H4 (cell line): ENCODE data around the gene TNIP2. TPM values are rescaled to one million over a fixed set of nuclear protein-coding genes. Genes with fewer than 3 reads are reported as not detected.
"Not testable (repeated sequence)": the region's sequence is repeated elsewhere in the genome, so short reads cannot be mapped to it uniquely, and the experiment has no call there.

Experiments
- DNase-seq: peaks from one replicate; pipeline ENCODE4 v3.0.0-alpha.2; 2015; ENCODE audit warnings: low spot score
- total RNA-seq: library from RNA; depleted of rRNA; stranded (reverse); fragments of >200 nt; shearing (Covaris generic); gene quantifications from 2 replicates; pipeline ENCODE4 v1.2.3, GENCODE V29; 2014

TNIP2 gene
- total RNA-seq, 1 experiment from 2014 or later: 46.8 TPM

DNA sequence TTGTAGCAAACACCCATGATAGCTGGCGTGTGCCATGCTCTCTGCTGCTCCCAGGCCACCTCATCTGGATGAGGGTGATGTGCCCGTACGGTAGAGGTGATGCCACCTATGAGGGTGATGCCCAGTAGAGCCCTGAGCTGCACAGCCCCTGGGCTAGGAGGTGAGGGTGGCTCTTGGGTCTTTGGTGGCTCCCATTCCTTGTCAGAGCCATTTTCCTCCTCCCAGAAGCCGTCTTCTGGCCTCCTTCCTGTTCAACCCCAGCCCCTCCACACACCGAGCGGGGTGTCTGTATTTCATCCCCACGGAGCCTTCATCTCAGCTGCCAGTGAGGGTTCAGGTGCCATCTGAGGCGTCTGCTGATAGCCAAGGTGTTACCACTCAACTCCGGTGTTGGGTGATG, 12.0 kb upstream of the TNIP2 start:
- no peak for DNase-seq

DNA sequence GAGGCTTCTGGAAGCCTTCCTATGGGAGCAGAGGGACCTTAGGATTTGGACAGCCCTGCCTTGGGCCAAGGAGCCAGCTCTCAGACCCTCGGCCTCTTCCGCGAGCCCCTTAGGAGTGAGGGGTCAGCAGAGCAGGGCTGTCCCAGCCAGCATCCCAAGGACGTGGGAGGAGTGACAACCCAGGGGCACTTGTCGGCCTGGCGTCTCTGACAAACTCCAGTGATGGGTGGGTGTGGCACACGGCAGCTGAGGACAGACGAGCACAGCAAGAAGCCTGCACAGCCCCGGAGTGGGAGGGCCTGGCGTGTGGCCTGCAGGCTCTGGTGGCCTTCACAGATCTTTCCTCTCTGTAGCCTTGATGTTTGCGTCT, 11.6 kb upstream of the TNIP2 start:
- no peak for DNase-seq

DNA sequence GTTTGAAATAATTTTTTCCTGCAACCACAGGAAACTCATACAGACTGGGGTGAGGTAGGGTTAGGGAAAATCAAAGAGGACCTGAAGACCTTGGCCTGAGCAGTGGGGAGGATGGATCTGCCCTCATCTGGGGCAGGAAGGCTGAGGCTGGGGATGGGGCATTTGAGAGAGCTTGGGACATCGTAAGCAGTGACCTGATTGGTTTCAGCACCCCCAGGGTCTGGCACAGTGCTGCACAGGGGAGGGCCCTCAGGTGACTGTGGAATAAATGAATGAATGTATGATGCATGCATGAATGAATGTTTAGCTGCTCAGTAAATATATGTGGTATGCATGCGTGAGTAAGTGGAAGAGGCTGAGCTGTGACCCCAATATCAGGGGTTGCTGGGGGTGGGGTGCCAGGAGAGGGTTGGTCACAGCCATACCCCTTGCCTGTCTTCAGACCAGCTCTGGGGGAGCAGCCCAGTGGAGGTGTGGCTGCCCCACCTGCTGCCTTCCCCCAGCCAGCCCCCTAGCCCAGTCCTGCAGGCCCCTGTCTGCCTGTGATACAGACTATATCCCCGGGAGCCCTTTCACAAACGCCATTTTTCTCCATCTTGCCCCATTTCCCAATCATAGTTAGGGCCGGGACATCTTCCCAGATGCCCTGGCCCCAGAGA, 11.0 kb upstream of the TNIP2 start:
- DNase-seq: no peak

DNA sequence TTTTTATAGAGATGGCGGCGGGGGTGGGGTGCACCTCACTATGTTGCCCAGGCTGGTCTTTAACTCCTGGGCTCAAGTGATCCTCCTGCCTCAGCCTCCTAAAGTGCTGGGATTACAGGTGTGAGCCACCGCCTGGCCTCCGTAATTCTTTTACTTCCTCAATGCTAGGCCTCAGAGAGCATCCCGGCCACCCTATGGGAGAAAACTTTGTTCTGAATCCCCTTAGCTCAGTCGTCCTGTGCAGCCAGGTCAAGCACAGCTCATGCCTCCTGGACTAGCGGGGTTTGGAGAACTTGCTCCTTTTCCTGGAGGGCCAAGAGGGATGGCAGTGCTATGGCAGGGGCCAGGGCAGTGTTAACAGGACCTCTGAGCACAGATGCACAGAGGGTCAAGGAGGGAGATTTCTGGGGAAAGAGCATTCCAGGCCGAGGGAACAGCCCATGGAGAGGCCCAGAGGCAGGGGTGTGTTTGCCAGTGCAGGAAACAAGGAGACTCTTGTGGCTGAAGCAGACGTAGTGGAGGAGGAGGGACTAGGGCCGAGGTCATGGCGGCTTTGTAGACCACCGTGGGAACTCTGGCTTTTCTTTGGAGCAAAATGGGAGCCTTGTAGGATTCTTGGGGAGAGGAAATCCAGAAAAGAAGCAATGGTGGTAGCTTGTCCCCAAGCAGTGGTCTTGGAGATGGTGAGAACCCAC, 9.8 kb upstream of the TNIP2 start:
- no peak for DNase-seq

GRCh38 chr4:2763511-2763967, 7.4 kb upstream of the TNIP2 start:
- DNase-seq: no peak

DNA sequence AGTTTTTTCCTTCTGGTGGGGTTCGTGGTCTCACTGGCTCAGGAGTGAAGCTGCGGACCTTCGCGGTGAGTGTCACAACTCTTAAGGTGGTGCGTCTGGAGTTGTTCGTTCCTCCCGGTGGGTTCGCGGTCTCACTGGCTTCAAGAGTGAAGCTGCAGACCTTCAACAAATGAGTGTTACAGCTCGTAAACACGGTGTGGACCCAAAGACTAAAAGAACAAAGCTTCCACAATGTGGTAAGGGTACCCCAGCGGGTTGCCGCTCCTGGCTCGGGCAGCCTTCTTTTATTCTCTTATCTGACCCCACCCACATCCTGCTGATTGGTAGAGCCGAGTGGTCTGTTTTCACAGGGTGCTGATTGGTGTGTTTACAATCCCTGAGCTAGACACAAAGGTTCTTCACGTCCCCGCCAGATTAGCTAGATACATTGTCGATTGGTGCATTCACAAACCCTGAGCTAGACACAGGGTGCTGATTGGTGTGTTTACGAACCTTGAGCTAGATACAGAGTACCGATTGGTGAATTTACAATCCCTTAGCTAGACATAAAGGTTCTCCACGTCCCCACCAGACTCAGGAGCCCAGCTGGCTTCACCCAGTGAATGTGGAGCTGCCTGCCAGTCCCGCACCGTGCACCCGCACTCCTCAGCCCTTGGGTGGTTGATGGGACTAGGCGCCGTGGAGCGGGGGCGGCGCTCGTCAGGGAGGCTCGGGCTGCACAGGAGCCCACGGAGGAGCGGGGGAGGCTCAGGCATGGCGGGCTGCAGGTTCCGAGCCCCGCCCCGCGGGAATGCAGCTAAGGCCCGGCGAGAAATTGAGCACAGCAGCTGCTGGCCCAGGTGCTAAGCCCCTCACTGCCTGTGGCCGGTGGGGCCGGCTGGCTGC, 6.6 kb upstream of the TNIP2 start:
- DNase-seq: not testable (repeated sequence)

DNA sequence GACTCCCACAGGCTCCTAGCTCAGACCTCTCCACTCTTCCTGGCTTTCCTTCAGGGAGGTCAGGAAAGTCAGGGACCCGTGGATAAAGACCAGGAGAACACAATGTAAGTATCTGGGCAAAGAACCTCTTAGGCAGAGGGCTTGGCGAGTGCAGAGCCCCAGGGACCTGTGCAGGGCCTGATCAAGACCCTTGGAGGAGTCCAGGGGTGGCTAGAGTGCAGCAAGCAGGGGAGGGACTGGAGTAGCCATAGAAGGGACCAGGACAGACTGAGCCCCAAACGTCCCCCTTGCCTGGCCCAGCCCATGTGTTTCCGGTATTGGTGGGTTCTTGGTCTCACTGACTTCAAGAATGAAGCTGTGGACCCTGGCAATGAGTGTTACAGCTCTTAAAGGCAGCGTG, 5.9 kb upstream of the TNIP2 start:
- no peak for DNase-seq

DNA sequence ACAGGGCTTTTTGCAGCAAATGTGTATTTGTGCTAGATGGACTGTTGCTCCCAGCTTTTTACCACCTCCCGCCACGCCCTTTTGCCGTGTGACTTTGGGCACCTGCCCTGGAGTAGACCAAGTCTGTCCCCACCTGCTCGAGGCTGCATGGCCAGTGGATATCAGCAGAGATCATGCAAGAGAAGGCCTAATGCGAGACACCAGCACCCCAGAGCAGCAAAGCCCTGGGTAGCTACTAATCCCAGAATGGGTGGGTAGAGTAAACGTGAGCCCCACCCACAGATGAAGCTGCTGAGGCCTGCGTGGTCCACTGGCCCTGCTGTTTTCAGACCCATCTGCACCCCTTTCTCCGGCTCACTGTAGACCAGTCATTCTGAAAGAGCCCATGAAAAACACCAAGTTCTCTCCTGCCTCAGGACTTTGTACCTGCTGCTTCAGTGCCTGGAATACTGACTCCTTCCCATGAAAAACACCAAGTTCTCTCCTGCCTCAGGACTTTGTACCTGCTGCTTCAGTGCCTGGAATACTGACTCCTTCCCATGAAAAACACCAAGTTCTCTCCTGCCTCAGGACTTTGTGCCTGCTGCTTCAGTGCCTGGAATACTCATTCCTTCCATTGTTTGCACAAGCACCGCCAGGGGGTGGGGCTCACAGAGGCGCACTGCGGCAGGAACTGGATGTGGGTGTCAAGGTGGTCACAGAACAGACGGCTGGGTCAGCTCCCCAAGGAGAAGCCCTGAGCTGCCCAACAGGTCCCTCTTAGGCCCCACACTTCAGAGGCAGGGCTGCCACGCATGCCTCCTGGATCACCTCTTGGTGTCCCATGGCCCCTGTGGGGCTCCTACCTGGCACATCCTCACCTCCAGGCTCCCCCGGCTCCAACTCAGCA, 5.1 kb upstream of the TNIP2 start:
- no peak for DNase-seq

- no peak for DNase-seq
Observed at GRCh38 chr4:2757426-2757825, 1.3 kb upstream of the TNIP2 start.

GRCh38 chr4:2756691-2757350, 685 bp upstream of the TNIP2 start:
- no peak for DNase-seq

DNA sequence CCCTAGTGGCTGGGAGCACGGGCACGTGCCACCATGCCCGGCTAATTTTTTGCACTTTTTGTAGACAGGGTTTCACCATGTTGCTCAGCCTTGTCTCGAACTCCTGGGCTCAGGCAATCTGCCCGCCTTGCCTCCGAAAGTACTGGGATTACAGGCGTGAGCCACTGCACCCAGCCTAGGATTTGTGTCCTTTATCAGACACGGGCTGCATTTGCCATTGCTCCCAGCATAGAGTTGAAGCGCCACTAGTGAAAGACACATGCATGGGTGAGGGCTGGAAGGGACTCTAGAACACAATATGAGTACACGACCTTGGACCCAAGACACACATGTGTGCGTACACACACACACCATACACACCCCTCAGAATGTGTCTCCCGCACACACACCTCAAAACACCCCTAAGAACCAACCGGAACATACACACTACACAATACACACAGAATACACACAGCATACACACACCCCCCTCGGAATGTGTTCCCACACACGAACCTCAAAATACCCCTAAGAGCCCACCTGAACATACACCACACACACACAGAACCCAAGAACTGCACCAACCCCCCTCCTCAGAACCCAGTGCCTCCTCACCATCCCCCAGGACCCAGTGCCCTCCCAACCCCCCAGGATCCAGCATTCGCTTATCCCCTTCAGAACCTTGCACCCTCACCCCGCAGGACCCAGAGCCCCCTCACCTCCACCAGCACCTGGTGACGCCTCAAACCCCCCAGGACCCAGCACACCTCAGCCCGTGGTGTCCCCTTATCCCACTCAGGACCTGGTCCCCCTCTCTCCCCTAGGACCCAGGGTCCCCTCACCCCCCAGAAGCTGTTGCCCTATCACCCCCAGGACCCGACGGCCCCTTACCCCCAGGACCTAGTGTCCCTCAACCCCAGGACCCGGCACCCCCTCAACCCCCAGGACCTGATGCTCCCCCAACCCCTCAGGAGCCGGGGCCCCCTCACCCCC, 1.0 kb downstream of the TNIP2 start:
- DNase-seq: no peak

GRCh38 chr4:2753436-2753835, 2.7 kb downstream of the TNIP2 start:
- DNase-seq: no peak

DNA sequence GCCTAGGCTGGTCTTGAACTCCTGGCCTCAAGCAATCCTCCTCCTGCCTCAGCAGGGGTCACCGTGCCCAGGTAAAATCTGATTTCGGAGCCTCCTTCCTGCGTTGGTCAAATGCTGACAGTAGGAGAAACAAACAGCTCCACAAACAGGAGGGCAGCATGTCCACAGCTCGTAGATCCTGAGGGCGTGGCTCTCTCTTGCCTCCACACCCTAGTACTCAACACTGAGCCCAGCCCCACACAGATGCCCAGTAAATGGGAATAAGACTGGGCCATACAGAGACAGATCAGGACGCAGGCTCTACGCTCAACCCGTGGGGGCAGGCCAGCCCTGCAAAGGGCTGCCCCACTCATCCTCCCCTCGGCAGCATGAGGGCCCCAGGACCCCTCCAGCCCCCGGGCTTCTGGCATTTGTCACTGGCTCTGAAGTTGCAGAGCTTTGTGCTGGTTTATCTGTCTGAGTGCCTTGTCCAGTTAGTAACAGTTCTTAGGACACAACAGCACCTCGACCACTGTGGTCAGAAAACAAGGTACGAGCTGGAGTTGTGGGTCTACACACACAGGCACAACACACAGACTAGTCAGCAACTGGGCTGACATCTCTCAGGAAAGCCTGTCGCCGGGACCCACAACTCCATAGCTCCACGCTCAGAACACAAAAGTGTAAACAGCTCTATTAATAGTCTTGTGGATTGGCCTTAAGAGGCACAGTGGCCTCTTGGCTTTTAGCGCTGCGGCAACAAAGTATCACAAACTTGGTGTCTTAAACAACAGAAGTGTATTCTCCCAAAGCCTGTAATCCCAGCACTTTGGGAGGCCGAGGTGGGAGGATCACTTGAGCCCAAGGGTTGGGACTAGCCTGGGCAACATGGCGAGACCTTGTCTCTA, 5.2 kb downstream of the TNIP2 start:
- no peak for DNase-seq

DNA sequence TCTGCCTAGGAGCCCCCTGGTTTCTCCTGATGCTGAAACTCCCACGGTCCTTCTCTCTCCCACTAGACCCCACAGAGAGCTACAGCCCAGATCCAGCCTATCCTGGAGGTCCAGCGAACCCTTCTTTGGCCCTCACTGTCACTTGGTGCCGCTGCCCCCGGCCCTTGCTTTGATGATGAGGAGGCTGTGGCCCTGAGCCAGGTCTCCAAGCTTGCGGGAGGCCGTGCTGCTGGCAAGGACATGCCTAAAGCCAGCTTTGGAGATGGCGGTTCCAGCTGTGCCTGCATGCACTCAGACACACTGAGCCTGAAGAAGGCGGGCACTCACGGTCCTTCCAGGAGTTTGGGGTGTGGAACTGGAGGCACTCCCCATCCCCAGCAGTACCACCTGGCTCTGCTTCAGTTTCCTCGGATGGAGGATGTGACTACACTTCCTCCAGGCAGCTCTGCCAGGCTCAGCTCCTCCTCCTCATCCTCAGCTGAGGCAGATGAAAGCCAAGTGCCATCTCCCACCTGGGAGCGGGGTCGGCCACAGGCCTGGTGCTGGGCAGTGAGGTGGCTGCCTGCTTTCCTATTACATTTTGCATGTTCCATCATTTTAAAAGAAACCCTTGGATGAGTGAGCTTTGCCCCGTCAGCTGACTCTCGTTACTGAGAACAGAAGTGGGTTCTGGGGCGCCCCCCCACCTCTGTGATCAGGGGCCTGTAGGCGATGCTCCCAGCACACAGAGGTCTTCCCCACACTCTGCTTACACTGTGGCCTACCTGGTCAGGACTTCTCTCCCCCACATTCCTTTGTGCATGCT, 9.0 kb downstream of the TNIP2 start:
- no peak for DNase-seq

DNA sequence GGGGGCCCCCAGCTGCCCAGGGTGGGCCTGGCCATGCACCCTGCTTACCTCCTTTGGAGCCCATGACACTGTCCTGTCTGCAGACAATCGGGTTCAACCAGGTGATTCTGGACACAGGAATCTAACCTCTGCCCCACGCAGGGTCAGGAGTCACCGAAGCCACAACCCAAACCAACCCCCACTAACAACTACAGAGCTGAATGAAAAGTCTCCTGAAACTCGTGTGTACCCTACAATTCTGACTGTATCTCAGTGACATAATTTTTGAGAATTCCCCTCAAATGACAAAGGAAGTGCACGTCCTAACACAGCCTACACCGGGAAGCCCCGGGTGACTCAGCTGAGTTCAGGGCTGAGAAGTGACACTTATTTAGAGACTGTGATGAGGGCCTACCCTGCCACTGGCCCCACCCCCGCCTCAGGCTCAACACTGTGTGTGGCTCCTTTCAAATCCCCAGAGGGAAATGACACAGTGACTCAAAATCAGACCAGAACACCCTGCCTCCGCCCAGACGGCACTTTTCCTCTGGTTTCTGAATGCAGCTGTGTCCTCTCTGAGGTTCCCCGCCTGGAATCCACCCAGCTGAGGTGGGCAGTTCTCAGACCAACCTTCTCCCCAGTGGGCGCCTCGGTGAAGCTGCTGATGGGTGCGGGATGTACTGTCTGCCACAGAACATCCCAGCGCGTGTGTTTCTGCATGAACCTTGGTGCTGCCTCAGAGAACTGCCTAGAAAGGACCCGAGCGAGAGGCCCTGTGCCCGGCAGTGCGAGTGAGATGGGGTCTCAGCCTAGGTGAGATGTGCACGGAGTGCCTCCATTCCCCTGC, 9.9 kb downstream of the TNIP2 start:
- DNase-seq: peak; percentile 78

DNA sequence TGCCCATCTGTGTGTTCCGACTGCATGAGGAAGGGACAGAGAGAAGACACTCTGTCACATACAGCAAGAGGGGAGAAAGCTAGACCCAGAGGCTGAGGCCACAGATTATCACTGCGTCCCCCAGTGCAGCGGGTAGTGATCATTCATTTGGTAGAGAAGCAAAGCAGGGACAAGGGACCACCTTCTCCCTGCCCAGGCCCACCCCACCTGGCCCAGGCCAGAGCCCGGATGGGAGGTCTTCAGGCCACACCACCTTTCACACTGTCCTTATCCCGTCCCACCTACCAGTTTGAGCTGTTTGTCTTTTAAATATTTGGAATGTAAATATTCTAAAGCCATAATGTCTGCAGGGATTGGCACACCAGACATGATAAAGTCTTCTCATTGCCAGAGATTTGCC, 10.6 kb downstream of the TNIP2 start:
- DNase-seq: no peak
